Neuronal stem cell (in vitro differentiated cells): ENCODE results near the gene MPL.

Experiments used
- DNase-seq: peaks from one replicate; pipeline ENCODE4 v3.0.0-alpha.2; 2013; ENCODE audit warnings: low spot score
- H2AFZ ChIP-seq: one replicate; pipeline ENCODE4 v1.6.1; 2013; ENCODE audit warnings: mild to moderate bottlenecking, low read length, inconsistent platforms
- H2AK5ac ChIP-seq: 2 replicates; pipeline ENCODE4 v1.6.1; 2013; ENCODE audit warnings: low read depth, mild to moderate bottlenecking, inconsistent platforms, low read length, moderate library complexity, mixed read lengths
- H2BK120ac ChIP-seq: 2 replicates; pipeline ENCODE4 v1.6.1; 2013; ENCODE audit warnings: low read depth, mild to moderate bottlenecking, inconsistent platforms, low read length, moderate library complexity, mixed read lengths
- H2BK12ac ChIP-seq: one replicate; pipeline ENCODE4 v1.6.1; 2013; ENCODE audit warnings: low read length, inconsistent platforms
- H2BK15ac ChIP-seq: 2 replicates; pipeline ENCODE4 v1.6.1; 2013; ENCODE audit warnings: mild to moderate bottlenecking, low read length, inconsistent platforms, mixed read lengths
- H2BK5ac ChIP-seq: one replicate; pipeline ENCODE4 v1.6.1; 2013; ENCODE audit warnings: inconsistent platforms, mild to moderate bottlenecking, low read length, moderate library complexity
- H3K14ac ChIP-seq: one replicate; pipeline ENCODE4 v1.6.1; 2013; ENCODE audit warnings: low read length, inconsistent platforms
- H3K18ac ChIP-seq: 2 replicates; pipeline ENCODE4 v1.6.1; 2013; ENCODE audit warnings: low read length, inconsistent platforms
- H3K23ac ChIP-seq: 2 replicates; pipeline ENCODE4 v1.6.1; 2013; ENCODE audit warnings: low read depth, mild to moderate bottlenecking, mixed read lengths, low read length, inconsistent platforms; ENCODE audit not compliant: poor library complexity
- H3K27ac ChIP-seq: replicated peaks from 3 replicates; pipeline ENCODE4 v1.5.1; 2013; ENCODE audit warnings: low read length, inconsistent platforms
- H3K27me3 ChIP-seq, 3 experiments: 2 replicates each; pipeline ENCODE4 v1.6.1; 2013; ENCODE audit warnings: low read length in 3 of 3, mild to moderate bottlenecking in 2 of 3, inconsistent platforms in 1 of 3, low read depth in 1 of 3, mixed read lengths in 1 of 3, moderate library complexity in 1 of 3; ENCODE audit not compliant: control insufficient read depth in 3 of 3, insufficient read depth in 3 of 3
- H3K36me3 ChIP-seq, 2 donors: replicated peaks in 1 of 2; 2 replicates each; pipeline ENCODE4 v1.6.1; 2013; ENCODE audit warnings: low read length in 2 of 2; ENCODE audit not compliant: control insufficient read depth in 2 of 2, insufficient read depth in 2 of 2
- H3K4ac ChIP-seq: 2 replicates; pipeline ENCODE4 v1.6.1; 2013; ENCODE audit warnings: inconsistent platforms, mild to moderate bottlenecking, low read length, moderate library complexity
- H3K4me1 ChIP-seq, 2 donors: 1 replicate in 1 of 2; 2 replicates in 1 of 2; pipeline ENCODE4 v1.6.1; 2013; ENCODE audit warnings: low read length in 2 of 2, low read depth in 1 of 2; ENCODE audit not compliant: control insufficient read depth in 2 of 2, insufficient read depth in 1 of 2
- H3K4me2 ChIP-seq: one replicate; pipeline ENCODE4 v1.6.1; 2013; ENCODE audit warnings: mild to moderate bottlenecking, low read length, inconsistent platforms; ENCODE audit not compliant: insufficient read depth, poor library complexity, severe bottlenecking
- H3K4me3 ChIP-seq, 2 donors: 2 replicates each; pipeline ENCODE4 v1.5.1; 2013; ENCODE audit warnings: low read length in 2 of 2, mild to moderate bottlenecking in 2 of 2, inconsistent platforms in 1 of 2, moderate library complexity in 1 of 2
- H3K79me1 ChIP-seq: one replicate; pipeline ENCODE4 v1.6.1; 2013; ENCODE audit warnings: low read depth, mild to moderate bottlenecking, inconsistent platforms, low read length, moderate library complexity
- H3K9ac ChIP-seq: one replicate; pipeline ENCODE4 v1.6.1; 2013; ENCODE audit warnings: mild to moderate bottlenecking, low read depth, low read length, inconsistent platforms; ENCODE audit not compliant: poor library complexity
- H3K9me3 ChIP-seq, 2 donors: replicated peaks in 1 of 2; 2 replicates each; pipeline versions ENCODE3 to v1.6.1; 2013; ENCODE audit warnings: low read length in 2 of 2, mild to moderate bottlenecking in 2 of 2, inconsistent platforms in 1 of 2, low read depth in 1 of 2, mixed read lengths in 1 of 2, moderate library complexity in 1 of 2; ENCODE audit not compliant: control insufficient read depth in 2 of 2, insufficient read depth in 1 of 2
- H4K8ac ChIP-seq: one replicate; pipeline ENCODE4 v1.6.1; 2013; ENCODE audit warnings: low read depth, mild to moderate bottlenecking, inconsistent platforms, low read length, moderate library complexity
- H4K91ac ChIP-seq: one replicate; pipeline ENCODE4 v1.6.1; 2013; ENCODE audit warnings: low read length, low read depth, mild to moderate bottlenecking, inconsistent platforms; ENCODE audit not compliant: poor library complexity
- WGBS, 2 donors: extraction: QIAGEN DNeasy Blood & Tissue Kit; methylation state at CpG; one replicate each; pipeline ENCODE4 v1.1.7; 2013; ENCODE audit warnings: missing lambda C conversion rate in 2 of 2, mixed read lengths in 1 of 2; ENCODE audit not compliant: insufficient read length in 2 of 2, insufficient replicate concordance in 1 of 2; ENCODE audit errors: extremely low coverage in 2 of 2; 5-methylcytosine and 5-hydroxymethylcytosine counted together

Gene MPL

GRCh38 chr1:43307458-43308158, 30.0 kb upstream of the MPL start:
- H4K8ac ChIP-seq, result no peak overlapping the region

GRCh38 chr1:43308635-43309404, 28.8 kb upstream of the MPL start:
- H3K23ac ChIP-seq, result no peak overlapping the region
- no peak overlapping the region for H4K8ac ChIP-seq
- peak overlapping the region; percentile 45 for H3K18ac ChIP-seq
- H3K79me1 ChIP-seq, result no peaks in the 10 kb centered on the region
- H3K27ac ChIP-seq, result no peak overlapping the region
- no peak overlapping the region for H4K91ac ChIP-seq
- H3K4me1 ChIP-seq, result peaks cover 0 to 2% of the 10 kb centered on the region in 2 donors
- WGBS, 2 donors, result no CpG with 5 or more reads among the region's 20 CpGs
- no peak overlapping the region for H2BK15ac ChIP-seq
- no peak for DNase-seq
- no peaks in the 10 kb centered on the region for H3K9me3 ChIP-seq
- H3K9ac ChIP-seq, result no peak overlapping the region
- no peak overlapping the region for H3K14ac ChIP-seq
- H2AK5ac ChIP-seq, result peak overlapping the region; percentile 35
- H3K27me3 ChIP-seq, result no peaks in the 10 kb centered on the region
- H3K4me3 ChIP-seq, result no peak overlapping the region
- H3K36me3 ChIP-seq, result no peaks in the 10 kb centered on the region
- no peak overlapping the region for H3K4ac ChIP-seq
- no peak overlapping the region for H2AFZ ChIP-seq
- no peak overlapping the region for H2BK5ac ChIP-seq
- no peak overlapping the region for H3K4me2 ChIP-seq
- no peak overlapping the region for H2BK120ac ChIP-seq
- no peak overlapping the region for H2BK12ac ChIP-seq

More at GRCh38 chr1:43307458-43308158, 30.0 kb upstream of the MPL start:
- Histone ChIP-seq H3K14ac (no peak overlapping the region), H3K23ac (no peak overlapping the region), H2BK15ac (no peak overlapping the region), H3K4me2 (no peak overlapping the region), H4K91ac (no peak overlapping the region), H3K79me1 (no peaks in the 10 kb centered on the region), H3K4me3 (no peak overlapping the region), H3K27ac (no peak overlapping the region), H2BK12ac (no peak overlapping the region), H3K9ac (no peak overlapping the region), H2AK5ac (peak overlapping the region; percentile 7), H3K18ac (no peak overlapping the region), H3K27me3 (peaks cover 0 to 2% (median 0%) of the 10 kb centered on the region in 3 experiments), H3K36me3 (no peaks in the 10 kb centered on the region), H3K4me1 (peaks cover 2 to 3% of the 10 kb centered on the region in 2 donors), H3K9me3 (no peaks in the 10 kb centered on the region), H3K4ac (no peak overlapping the region), H2AFZ (no peak overlapping the region), H2BK5ac (no peak overlapping the region), H2BK120ac (no peak overlapping the region)
- no CpG with 5 or more reads among the region's 9 CpGs for WGBS, 2 donors
- DNase-seq, result no peak

- no peak overlapping the region for H3K4ac ChIP-seq
- H3K9ac ChIP-seq, result no peak overlapping the region
- no CpG with 5 or more reads among the region's 13 CpGs for WGBS, 2 donors
- no peak overlapping the region for H3K4me3 ChIP-seq
- H4K91ac ChIP-seq, result no peak overlapping the region
- H3K27me3 ChIP-seq, result no peaks in the 10 kb centered on the region
- H3K4me1 ChIP-seq, result no peaks in the 10 kb centered on the region
- no peak overlapping the region for H3K18ac ChIP-seq
- peak overlapping the region; percentile 80 for H2BK15ac ChIP-seq
- H3K27ac ChIP-seq, result no peak overlapping the region
- no peak overlapping the region for H2AFZ ChIP-seq
- H2BK5ac ChIP-seq, result no peak overlapping the region
- no peak overlapping the region for H2BK120ac ChIP-seq
- H4K8ac ChIP-seq, result no peak overlapping the region
- no peak overlapping the region for H3K4me2 ChIP-seq
- no peak overlapping the region for H2BK12ac ChIP-seq
- H3K23ac ChIP-seq, result peak overlapping the region; percentile 40
- H2AK5ac ChIP-seq, result peak overlapping the region; percentile 35
- H3K36me3 ChIP-seq, result no peaks in the 10 kb centered on the region
- no peaks in the 10 kb centered on the region for H3K79me1 ChIP-seq
- H3K14ac ChIP-seq, result no peak overlapping the region
- no peaks in the 10 kb centered on the region for H3K9me3 ChIP-seq
- DNase-seq, result no peak
These were observed 28.1 kb upstream of the MPL start for GRCh38 chr1:43309405-43310025.

- no peak overlapping the region for H3K4ac ChIP-seq
- no peak overlapping the region for H4K8ac ChIP-seq
- H4K91ac ChIP-seq, result no peak overlapping the region
- no peak overlapping the region for H2BK120ac ChIP-seq
- WGBS, 2 donors, result no CpG with 5 or more reads among the region's 9 CpGs
- no peak for DNase-seq
- no peaks in the 10 kb centered on the region for H3K36me3 ChIP-seq
- H3K14ac ChIP-seq, result no peak overlapping the region
- no peak overlapping the region for H3K4me2 ChIP-seq
- H3K9ac ChIP-seq, result no peak overlapping the region
- no peaks in the 10 kb centered on the region for H3K9me3 ChIP-seq
- no peaks in the 10 kb centered on the region for H3K79me1 ChIP-seq
- peak overlapping the region; percentile 41 for H2AK5ac ChIP-seq
- H2BK15ac ChIP-seq, result no peak overlapping the region
- H3K4me3 ChIP-seq, result peak overlapping the region in 1 of 2 donors; percentile 16
- peak overlapping the region; percentile 42 for H3K18ac ChIP-seq
- no peak overlapping the region for H2BK5ac ChIP-seq
- H2AFZ ChIP-seq, result no peak overlapping the region
- H3K27ac ChIP-seq, result no peak overlapping the region
- no peaks in the 10 kb centered on the region for H3K27me3 ChIP-seq
- H3K4me1 ChIP-seq, result no peaks in the 10 kb centered on the region
- no peak overlapping the region for H2BK12ac ChIP-seq
- no peak overlapping the region for H3K23ac ChIP-seq
These were observed 26.1 kb upstream of the MPL start for GRCh38 chr1:43311521-43311920.
